Immature natural killer cell (primary cell): ENCODE data around the gene TGFBR1. TPM values are rescaled to one million over a fixed set of nuclear protein-coding genes. Genes with fewer than 3 reads are reported as not detected.
A peak's percentile ranks its signal among the peaks of the same experiment; 100 is the strongest.
"Not testable (repeated sequence)": the region's sequence is repeated elsewhere in the genome, so short reads cannot be mapped to it uniquely, and the experiment has no call there.

Source experiments
- DNase-seq, 3 donors: peaks; one replicate each; pipeline ENCODE4 v3.0.0; 2022; ENCODE audit warnings: mixed read lengths in 1 of 3
- H3K27ac Mint-ChIP-seq, 6 donors: one replicate each; pipeline ENCODE4 v1.8.0; 2020; ENCODE audit warnings: mixed read lengths in 6 of 6, mild to moderate bottlenecking in 5 of 6, inconsistent platforms in 4 of 6, moderate library complexity in 3 of 6
- H3K27me3 Mint-ChIP-seq, 3 donors: one replicate each; pipeline ENCODE4 v1.8.0; 2020 to 2021; ENCODE audit warnings: low read depth in 3 of 3, mild to moderate bottlenecking in 3 of 3, mixed read lengths in 3 of 3, moderate library complexity in 3 of 3, inconsistent platforms in 1 of 3
- H3K36me3 Mint-ChIP-seq, 3 donors: one replicate each; pipeline ENCODE4 v1.8.0; 2020; ENCODE audit warnings: mixed read lengths in 3 of 3, inconsistent platforms in 2 of 3, mild to moderate bottlenecking in 2 of 3
- H3K4me1 Mint-ChIP-seq, 2 donors: one replicate each; pipeline ENCODE4 v1.8.0; 2020; ENCODE audit warnings: inconsistent platforms in 2 of 2, mild to moderate bottlenecking in 2 of 2, mixed read lengths in 2 of 2, moderate library complexity in 1 of 2
- H3K4me3 Mint-ChIP-seq, 5 donors: one replicate each; pipeline ENCODE4 v1.8.0; 2020; ENCODE audit warnings: mild to moderate bottlenecking in 5 of 5, mixed read lengths in 5 of 5, inconsistent platforms in 3 of 5, moderate library complexity in 3 of 5
- H3K9me3 Mint-ChIP-seq, 6 donors: one replicate each; pipeline ENCODE4 v1.8.0; 2020; ENCODE audit warnings: mild to moderate bottlenecking in 6 of 6, mixed read lengths in 6 of 6, inconsistent platforms in 4 of 6, moderate library complexity in 3 of 6
- polyA plus RNA-seq, 3 donors: library from polyadenylated mRNA; unstranded; fragments of 300-500 nt; fragmentation: Illumina TruSeq; gene quantifications; one replicate each; pipeline ENCODE4 v1.2.3, GENCODE V29; 2021

TGFBR1 gene
- polyA plus RNA-seq, 3 donors from 2014 or later = 34.2 to 71.0 (median 67.8) TPM

DNA sequence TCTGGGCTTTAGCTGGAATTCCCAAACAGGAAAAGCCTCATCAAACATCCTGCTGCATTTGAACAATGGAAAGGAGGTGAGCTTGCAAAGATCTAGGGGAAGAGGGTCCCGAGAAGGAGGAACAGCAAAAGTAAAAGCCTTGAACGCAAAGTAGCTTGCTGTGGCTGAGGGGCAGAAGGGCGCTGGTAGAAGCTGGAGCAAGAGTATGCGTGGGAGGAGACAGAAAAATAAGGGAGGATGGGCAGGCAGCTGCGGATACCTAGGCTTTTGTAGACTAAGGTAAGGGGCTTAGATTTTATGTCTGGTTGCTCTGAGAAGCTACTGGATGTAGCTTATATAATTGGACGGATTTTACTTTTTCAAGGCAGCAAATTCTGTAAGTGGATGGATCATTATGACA lies 21.9 kb upstream of the TGFBR1 start:
- Mint-ChIP-seq H3K9me3 (peaks cover 0 to 5% (median 0%) of the 10 kb centered on the region in 6 donors), H3K27me3 (peaks cover 0 to 3% (median 0%) of the 10 kb centered on the region in 3 donors), H3K27ac (no peak overlapping the region), H3K36me3 (peaks cover 0 to 4% (median 0%) of the 10 kb centered on the region in 3 donors), H3K4me1 (peaks cover 40 to 70% of the 10 kb centered on the region in 2 donors), H3K4me3 (no peak overlapping the region)
- no peak for DNase-seq

DNA sequence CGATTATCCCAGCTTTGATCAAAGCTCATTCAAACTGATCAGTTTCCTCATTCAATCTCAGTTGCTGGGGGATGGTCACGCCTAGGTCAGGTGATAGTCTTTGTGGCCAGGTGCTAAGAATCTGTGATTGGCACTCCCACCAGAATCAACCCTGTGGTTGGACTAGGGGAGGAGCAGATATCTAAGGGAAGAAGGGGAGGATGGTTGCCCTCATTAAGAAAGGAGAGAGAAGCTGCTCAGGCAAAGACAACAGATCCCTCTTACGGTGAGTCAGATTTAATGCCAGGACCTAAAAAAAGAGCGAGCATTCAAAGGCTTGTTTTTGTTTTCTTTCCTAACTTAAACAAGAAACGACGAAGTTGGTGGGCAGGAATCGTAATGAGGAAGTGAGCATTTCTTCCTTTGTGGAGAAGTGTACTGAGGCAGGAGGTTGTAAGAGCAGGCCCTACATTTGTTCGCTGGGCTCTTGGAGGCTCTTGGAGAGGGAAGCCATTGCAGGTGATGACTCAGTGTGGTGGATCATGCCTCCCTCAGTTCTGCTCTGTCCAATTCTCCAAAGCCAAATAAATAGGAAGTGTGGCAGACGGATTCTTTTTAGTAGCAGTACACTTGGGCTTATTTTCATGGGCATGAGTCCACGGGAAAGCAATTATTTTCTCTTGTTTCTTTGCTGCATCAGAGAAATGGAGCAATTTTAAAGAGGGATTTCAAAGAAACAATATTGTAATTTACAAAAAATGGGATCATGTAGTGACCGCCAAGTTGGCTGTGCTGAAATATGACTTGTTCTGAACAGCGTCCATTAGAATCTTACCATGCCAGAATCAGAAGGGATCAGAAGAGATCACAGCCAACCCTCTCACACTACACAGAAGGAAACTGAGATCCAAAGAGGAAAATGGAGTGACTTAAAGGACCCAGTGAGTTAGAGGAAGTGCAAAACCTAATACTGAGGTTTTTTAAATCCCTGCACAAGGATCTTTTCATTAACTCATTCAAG lies 18.7 kb upstream of the TGFBR1 start:
- peak overlapping the region in 3 of 5 donors; percentile 34 to 56 (median 48) for H3K4me3 Mint-ChIP-seq
- DNase-seq = no peak

DNA sequence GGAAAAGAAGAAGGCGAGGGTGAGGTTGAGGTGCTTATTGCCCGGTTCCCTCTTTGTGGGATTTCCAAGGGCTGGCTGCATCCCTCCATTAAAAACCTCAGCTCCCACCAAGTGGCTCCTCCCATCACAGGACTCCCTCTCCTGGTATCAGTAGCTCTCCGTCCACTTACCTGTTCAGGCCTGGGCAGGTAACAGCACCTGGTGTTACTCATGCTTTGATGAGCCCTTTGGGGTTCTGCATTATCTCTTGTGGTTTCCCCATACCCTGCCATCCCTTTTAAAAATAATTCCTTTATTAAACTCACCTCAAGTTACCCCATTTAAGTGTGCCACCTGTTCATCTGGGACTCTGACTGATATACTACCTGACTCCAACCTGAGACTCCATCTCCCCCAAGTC lies 17.5 kb upstream of the TGFBR1 start:
- no peak for DNase-seq
- no peak overlapping the region for H3K4me3 Mint-ChIP-seq

More for the DNA sequence above, 18.7 kb upstream of the TGFBR1 start:
- Mint-ChIP-seq H3K27ac (peak overlapping the region in 5 of 6 donors; percentile 27 to 56 (median 32)), H3K9me3 (peaks cover 0 to 5% (median 0%) of the 10 kb centered on the region in 6 donors), H3K36me3 (peaks cover 0 to 8% (median 0%) of the 10 kb centered on the region in 3 donors), H3K27me3 (peaks cover 0 to 3% (median 2%) of the 10 kb centered on the region in 3 donors), H3K4me1 (peaks cover 34 to 64% of the 10 kb centered on the region in 2 donors)

GRCh38 chr9:99090336-99091130 lies 14.4 kb upstream of the TGFBR1 start:
- DNase-seq = no peak
- H3K9me3 Mint-ChIP-seq = peaks cover 0 to 5% (median 0%) of the 10 kb centered on the region in 6 donors
- H3K4me1 Mint-ChIP-seq = peaks cover 54 to 71% of the 10 kb centered on the region in 2 donors
- peaks cover 0 to 8% (median 0%) of the 10 kb centered on the region in 3 donors for H3K36me3 Mint-ChIP-seq
- peaks cover 0 to 2% (median 2%) of the 10 kb centered on the region in 3 donors for H3K27me3 Mint-ChIP-seq
- H3K4me3 Mint-ChIP-seq = no peak overlapping the region
- H3K27ac Mint-ChIP-seq = peak overlapping the region in 1 of 6 donors; percentile 64

More for the DNA sequence above, 17.5 kb upstream of the TGFBR1 start:
- peak overlapping the region in 1 of 6 donors; percentile 24 for H3K27ac Mint-ChIP-seq
- peaks cover 42 to 70% of the 10 kb centered on the region in 2 donors for H3K4me1 Mint-ChIP-seq
- peaks cover 0 to 8% (median 0%) of the 10 kb centered on the region in 3 donors for H3K36me3 Mint-ChIP-seq
- H3K9me3 Mint-ChIP-seq = peaks cover 0 to 5% (median 0%) of the 10 kb centered on the region in 6 donors
- peaks cover 0 to 3% (median 2%) of the 10 kb centered on the region in 3 donors for H3K27me3 Mint-ChIP-seq

- Mint-ChIP-seq H3K4me1 (peaks cover 47 to 63% of the 10 kb centered on the region in 2 donors), H3K36me3 (peaks cover 0 to 4% (median 0%) of the 10 kb centered on the region in 3 donors), H3K27ac (peak overlapping the region; percentile 63 to 93 (median 82))
These were observed 12.0 kb upstream of the TGFBR1 start for GRCh38 chr9:99092643-99093491.

DNA sequence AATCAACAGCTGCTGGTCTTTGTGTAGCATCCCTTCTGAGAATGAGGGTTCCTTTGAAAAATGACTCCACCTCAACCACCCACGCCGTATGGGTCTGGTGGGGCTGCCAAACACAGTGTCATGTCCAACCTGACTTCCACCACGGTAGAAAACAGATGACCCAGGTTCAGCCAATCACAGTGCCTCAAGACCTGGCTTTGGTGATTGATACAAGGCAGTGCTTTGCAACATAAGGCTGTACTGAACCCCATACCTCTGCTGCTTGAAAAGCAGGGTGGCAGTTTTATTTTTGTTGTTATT lies 11.5 kb upstream of the TGFBR1 start:
- H3K9me3 Mint-ChIP-seq = peaks cover 0 to 1% (median 0%) of the 10 kb centered on the region in 6 donors
- H3K4me1 Mint-ChIP-seq = peaks cover 53 to 63% of the 10 kb centered on the region in 2 donors
- H3K27me3 Mint-ChIP-seq = peaks cover 2 to 3% (median 2%) of the 10 kb centered on the region in 3 donors
- no peak for DNase-seq
- peaks cover 0 to 4% (median 0%) of the 10 kb centered on the region in 3 donors for H3K36me3 Mint-ChIP-seq
- peak overlapping the region in 3 of 5 donors; percentile 6 to 91 (median 61) for H3K4me3 Mint-ChIP-seq
- peak overlapping the region in 5 of 6 donors; percentile 63 to 93 (median 82) for H3K27ac Mint-ChIP-seq

More at GRCh38 chr9:99092643-99093491, 12.0 kb upstream of the TGFBR1 start:
- H3K4me3 Mint-ChIP-seq = peak overlapping the region; percentile 59 to 91 (median 69)
- H3K9me3 Mint-ChIP-seq = peaks cover 0 to 1% (median 0%) of the 10 kb centered on the region in 6 donors
- peaks cover 2 to 3% (median 2%) of the 10 kb centered on the region in 3 donors for H3K27me3 Mint-ChIP-seq
- peak in 1 of 3 donors; percentile 35 for DNase-seq

DNA sequence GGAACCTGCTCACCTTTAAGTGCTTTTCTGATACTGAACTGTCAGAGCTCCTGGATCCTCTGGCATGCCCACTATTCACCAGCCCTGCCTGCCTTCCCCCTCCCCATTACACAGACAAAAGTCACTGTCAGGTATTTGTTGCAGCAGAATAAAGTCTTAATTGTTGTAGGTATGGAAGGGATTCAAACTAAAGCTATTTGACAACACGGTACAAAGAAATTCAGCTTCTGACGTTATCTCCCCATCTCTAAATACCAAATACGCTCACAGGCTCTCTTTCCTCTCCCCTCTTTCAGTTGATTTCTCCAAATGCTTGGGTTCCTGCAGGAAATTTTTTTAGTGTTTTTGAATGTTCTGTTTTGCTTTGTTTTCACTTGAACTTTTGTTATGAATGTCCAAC lies 9.3 kb upstream of the TGFBR1 start:
- Mint-ChIP-seq H3K27me3 (peaks cover 0 to 5% (median 4%) of the 10 kb centered on the region in 3 donors), H3K27ac (no peak overlapping the region), H3K36me3 (no peaks in the 10 kb centered on the region), H3K4me3 (no peak overlapping the region), H3K4me1 (peaks cover 71 to 77% of the 10 kb centered on the region in 2 donors), H3K9me3 (peaks cover 0 to 1% (median 0%) of the 10 kb centered on the region in 6 donors)
- no peak for DNase-seq

DNA sequence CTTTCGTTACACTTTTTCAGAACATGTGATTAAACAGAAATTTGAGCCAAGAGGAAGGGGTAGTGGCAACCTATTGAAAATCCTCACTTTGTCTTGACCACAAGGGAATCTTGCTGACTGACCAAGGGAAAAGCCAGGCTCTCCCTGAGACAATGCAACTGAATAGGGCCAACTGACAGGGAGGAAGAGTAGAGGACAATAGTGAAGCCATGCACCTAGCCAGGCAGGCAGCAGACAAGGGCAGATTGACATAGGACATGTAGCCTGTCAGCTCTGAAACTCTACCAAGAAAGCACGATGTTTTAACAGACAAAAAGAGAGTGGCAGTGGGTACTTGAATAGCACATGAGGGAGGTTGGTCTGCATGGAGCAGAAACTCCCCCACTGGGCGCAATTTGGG lies 8.5 kb upstream of the TGFBR1 start:
- Mint-ChIP-seq H3K4me1 (peaks cover 72 to 78% of the 10 kb centered on the region in 2 donors), H3K27ac (no peak overlapping the region), H3K27me3 (peaks cover 0 to 7% (median 5%) of the 10 kb centered on the region in 3 donors), H3K9me3 (peaks cover 0 to 1% (median 0%) of the 10 kb centered on the region in 6 donors), H3K4me3 (no peak overlapping the region), H3K36me3 (no peaks in the 10 kb centered on the region)
- DNase-seq = no peak

DNA sequence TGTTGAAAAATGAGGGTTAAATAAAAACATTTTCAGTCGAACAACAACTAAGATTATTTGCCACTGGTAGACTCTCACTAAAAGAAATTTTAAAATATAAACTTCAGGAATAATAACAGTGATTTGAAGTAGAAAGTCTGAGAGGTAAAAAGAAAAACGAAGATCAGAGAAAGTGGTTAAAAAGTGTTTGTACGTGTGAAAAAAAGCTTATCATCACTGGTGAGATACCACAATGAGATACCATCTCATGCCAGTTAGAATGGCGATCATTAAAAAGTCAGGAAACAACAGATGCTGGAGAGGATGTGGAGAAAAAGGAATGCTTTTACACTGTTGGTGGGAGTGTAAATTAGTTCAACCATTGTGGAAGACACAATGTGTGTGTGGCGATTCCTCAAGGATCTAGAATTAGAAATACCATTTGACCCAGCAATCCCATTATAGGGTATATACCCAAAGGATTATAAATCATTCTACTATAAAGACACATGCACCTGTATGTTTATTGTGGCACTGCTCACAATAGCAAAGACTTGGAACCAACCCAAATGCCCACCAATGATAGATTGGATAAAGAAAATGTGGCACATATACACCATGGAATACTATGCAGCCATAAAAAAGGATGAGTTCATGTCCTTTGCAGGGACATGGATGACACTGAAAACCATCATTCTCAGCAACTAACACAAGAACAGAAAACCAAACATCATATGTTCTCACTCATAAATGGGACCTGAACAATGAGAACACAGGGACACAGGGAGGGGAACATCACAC lies 4.9 kb upstream of the TGFBR1 start:
- H3K4me3 Mint-ChIP-seq = peak overlapping the region; percentile 40 to 79 (median 62)

GRCh38 chr9:99101271-99101670 lies 3.6 kb upstream of the TGFBR1 start:
- DNase-seq = no peak
- peak overlapping the region; percentile 21 to 88 (median 66) for H3K27ac Mint-ChIP-seq
- peaks cover 75 to 84% of the 10 kb centered on the region in 2 donors for H3K4me1 Mint-ChIP-seq
- H3K9me3 Mint-ChIP-seq = peaks cover 0 to 1% (median 0%) of the 10 kb centered on the region in 6 donors
- H3K27me3 Mint-ChIP-seq = peaks cover 4 to 16% (median 8%) of the 10 kb centered on the region in 3 donors
- peaks cover 0 to 3% (median 0%) of the 10 kb centered on the region in 3 donors for H3K36me3 Mint-ChIP-seq
- H3K4me3 Mint-ChIP-seq = peak overlapping the region in 4 of 5 donors; percentile 40 to 79 (median 51)

More for the DNA sequence above, 4.9 kb upstream of the TGFBR1 start:
- H3K9me3 Mint-ChIP-seq, H3K36me3 Mint-ChIP-seq: not testable (repeated sequence)
- Mint-ChIP-seq H3K27me3 (peaks cover 0 to 13% (median 8%) of the 10 kb centered on the region in 3 donors), H3K27ac (peak overlapping the region; percentile 41 to 86 (median 68)), H3K4me1 (peaks cover 71 to 80% of the 10 kb centered on the region in 2 donors)
- peak; percentile 31 to 41 (median 32) for DNase-seq

DNA sequence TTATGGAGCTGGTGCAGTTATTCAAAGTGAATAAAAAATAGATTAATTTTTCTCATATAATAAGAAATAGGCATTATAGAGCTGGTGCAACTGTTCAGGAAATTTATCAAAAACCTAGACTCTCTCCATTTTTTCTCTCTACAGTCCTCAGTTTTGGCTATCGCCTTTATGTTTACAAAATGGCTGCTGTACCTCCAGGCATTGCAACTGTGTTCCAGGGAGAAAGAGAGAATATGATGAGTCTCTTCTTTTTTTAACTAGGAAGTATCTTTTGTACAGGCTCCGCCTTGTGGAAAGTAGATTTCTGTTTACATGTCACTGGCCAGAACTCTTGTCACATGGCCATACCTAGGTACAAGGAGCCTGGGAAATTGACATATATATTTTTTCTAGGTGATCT lies 3.1 kb upstream of the TGFBR1 start:
- DNase-seq = no peak
- Mint-ChIP-seq H3K36me3 (peaks cover 0 to 3% (median 0%) of the 10 kb centered on the region in 3 donors), H3K4me1 (peaks cover 73 to 84% of the 10 kb centered on the region in 2 donors), H3K27ac (peak overlapping the region in 1 of 6 donors; percentile 5), H3K4me3 (no peak overlapping the region), H3K9me3 (no peaks in the 10 kb centered on the region), H3K27me3 (peaks cover 4 to 16% (median 5%) of the 10 kb centered on the region in 3 donors)
